HG03097 (cell line): Measurements from ENCODE around the gene C12orf56.

ENCODE experiments used
- ATAC-seq: cut with Tn5 transposase; IDR thresholded peaks from one replicate; pipeline ENCODE4 v1.9.1; 2021; ENCODE audit not compliant: unreplicated experiment, low FRiP score

Gene C12orf56, protein sequence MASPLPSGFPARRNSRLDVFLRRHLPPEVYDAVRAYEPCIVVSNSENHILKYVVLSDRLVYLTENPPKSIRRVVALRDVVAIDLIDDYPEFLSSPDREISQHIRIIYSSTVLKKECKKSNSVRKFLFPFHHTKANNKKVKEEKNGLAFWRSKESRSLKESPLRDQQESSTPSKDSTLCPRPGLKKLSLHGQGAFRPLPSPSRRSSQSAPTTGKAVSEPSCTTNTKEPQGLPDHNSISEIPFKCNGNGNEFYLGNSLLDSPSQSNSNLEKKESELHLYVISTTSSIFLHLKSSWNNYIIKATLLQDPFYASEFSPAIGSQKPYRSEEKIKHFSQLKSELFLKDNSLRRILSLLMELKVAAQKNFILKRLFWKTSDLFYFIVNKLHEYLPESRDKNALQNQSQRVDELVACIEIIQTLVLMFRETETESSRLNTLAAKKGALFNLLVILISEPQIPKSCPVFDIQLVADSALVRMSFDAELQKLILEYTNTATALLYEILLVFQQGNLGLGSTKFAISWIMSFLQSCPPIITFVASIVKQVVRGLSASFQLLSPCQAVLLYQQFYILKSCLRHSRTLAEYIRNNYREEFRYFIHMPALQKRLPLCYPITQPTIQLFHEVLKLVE

GRCh38 chr12:64390275-64390851 lies at the start of gene C12orf56:
C12orf56 (minus strand) TSS chr12:64390758; CDS start chr12:64390565, 193 bp downstream.
- ATAC-seq = no peak

DNA sequence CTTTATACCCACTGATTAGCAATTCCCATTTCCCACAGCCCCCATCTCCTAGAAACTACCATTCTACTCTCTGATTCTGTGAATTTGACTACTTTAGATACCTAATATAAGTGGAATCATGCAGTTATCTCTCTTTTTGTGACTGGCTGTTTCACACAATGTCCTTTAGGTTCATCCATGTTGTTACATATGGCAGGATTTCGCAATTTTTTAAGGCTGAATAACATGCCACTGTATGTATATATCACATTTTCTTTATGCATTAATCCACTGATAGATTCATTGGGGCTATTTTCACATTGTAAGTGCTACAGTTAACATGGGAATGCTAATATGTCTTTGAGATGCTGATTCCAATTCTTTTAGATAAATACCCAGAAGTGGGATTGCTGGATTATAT lies 49.5 kb upstream of the C12orf56 start:
- ATAC-seq = no peak

- no peak for ATAC-seq
Measured at GRCh38 chr12:64433915-64434314, 43.4 kb upstream of the C12orf56 start.

- no peak for ATAC-seq
Measured at GRCh38 chr12:64431791-64432190, 41.2 kb upstream of the C12orf56 start.

DNA sequence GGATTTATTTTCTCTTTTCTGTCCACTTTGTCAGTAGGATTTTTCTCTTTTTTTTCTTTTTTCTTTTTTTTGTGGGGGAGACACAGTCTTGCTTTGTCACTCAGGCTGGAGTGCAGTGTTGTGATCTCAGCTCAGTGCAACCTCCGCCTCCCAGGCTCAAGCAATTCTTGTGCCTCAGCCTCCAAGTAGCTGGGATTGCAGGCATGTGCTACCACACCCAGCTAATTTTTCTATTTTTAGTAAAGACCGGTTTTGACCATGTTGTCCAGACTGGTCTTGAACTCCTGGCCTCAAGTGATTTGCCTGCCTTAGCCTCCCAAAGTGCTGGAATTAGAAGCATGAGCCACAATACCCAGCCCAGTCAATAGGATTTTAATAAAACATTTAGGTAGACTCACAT lies 40.3 kb upstream of the C12orf56 start:
- no peak for ATAC-seq

- no peak for ATAC-seq
Measured at GRCh38 chr12:64428956-64429355, 38.4 kb upstream of the C12orf56 start.

DNA sequence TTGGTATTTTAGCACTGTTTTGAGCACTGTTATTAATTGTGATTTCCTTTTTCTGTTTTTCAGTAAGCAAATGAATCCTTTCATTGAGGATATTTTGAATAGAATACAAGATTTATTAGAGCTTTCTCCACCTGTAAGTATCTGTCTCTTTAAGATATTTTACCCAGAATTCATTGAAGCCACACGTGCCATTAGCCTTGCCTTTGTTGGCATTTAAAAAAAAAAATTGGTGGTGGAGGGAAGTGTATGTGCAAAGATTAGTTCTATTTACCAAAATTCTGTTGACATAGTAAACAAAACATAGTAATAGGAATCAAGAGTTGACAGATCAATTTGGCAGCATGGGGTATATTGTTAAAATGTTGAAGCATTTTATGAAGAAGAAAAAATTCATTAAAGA lies 37.4 kb upstream of the C12orf56 start:
- ATAC-seq = no peak

DNA sequence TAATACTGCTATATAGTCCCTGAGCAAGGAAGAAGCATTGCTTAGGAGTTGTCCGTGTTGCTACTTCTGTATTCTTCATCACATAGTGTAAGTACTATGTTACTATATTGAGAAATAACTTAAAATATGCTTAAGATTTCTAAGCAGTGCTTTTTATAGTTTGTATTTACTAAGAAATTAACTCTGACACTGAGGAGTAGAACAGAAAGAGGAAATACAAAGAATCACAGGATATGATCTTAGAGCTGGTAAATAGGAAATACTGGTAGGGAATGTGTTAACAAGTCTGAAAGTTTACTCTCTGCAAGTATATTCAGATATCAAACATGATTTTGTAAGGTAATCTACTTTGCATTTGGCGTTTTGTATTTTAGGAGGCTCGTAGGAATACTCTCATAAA lies 29.1 kb upstream of the C12orf56 start:
- no peak for ATAC-seq

- ATAC-seq = no peak
Measured at GRCh38 chr12:64418209-64418608, 27.7 kb upstream of the C12orf56 start.

DNA sequence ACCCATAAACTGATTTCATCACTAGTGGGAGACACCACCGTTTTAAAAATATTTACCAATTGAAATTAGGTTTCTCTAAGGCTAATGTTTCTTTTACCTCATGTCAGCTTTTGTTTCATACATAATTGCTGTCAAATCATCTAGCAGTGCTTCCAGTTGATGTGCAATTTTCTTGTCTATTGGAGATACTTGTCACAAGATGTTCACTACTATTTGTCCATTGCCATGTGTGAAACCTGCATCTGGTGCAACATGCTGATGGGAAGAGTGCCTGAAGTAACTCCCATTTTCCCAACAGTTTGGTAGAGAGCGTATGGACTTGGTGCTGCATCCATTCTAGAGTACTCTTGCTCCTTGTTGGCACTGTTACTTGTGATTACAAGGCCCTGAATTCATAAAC lies 23.3 kb upstream of the C12orf56 start:
- no peak for ATAC-seq

DNA sequence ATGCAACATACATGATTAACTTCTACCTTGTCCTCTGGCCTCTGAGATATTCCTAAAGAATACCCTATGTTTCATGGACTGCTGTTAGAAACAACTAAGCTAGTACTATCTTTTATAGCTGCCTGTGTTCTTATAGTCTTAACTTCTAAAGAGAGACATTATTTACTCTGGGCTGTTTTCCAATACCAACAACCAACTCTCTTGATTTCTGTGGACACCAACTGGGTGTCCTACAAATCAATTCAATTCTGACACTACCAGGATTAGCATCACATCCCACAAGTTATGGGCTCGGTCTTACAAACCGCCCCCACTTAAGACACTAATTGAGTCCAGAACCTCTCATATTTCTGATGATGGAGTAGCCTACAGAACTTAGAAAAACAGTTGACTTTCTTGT lies 21.9 kb upstream of the C12orf56 start:
- ATAC-seq = no peak

- no peak for ATAC-seq
Measured at GRCh38 chr12:64411427-64411826, 20.9 kb upstream of the C12orf56 start.

- ATAC-seq = no peak
Measured at GRCh38 chr12:64407342-64408223, 17.0 kb upstream of the C12orf56 start.

GRCh38 chr12:64404470-64405256 lies 14.1 kb upstream of the C12orf56 start:
- ATAC-seq = peak; percentile 33

DNA sequence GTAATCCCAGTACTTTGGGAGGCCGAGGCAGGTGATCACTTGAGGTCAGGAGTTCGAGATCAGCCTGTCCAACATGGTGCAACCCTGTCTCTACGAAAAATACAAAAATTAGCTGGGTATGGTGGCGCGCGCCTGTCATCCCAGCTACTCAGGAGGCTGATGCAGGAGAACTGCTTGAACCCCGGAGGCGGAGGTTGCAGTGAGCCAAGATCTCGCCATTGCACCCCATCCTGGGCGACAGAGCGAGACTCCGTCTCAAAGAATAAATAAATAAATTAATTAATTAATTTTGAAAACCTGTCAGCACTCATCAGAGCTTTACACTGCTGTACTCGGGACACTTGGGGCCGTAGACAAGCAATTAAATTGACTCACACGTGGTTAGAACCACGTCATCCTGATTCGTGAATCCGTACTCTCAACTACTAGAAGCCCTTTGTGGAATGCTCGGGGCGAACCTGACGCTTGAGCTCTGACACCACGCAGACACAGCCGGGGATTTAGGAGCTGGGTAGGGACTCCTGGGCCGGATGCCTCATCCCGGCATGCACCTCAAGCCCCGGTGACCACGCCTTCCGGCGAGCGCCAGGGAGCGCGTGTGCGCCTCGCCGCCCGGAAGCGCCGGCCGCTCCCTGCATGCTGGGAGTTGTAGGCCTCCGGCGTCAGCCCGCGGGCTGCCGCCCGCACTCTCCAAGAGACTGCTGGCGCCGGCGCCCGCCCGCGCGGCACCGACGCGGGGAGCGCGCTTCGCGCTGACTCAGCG lies 13.3 kb upstream of the C12orf56 start, which contains the start of gene XPOT:
Gene XPOT (plus strand): TSS at position 686 of the 763 bp plus-strand sequence. CDS start 5,644 bp downstream, outside the sequence.
- ATAC-seq = peak; percentile 99

DNA sequence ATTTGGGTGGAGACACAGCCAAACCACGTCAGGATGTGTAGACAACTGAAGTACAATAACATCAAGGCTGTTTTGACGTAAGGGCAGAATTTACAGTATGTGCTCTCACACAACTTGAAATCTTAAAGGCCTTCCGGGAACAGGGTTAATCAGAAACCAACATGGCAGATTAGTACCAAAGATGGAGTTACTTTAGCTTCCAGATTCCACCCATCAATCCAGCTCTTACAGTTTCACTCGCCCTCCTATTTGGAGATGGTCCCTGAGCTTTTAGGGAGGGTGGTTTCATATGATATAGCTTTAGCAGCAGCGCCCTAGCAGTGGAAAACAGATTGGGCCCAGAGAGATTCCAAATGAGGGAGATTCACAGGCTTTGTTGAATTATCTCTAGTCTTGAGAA lies 11.6 kb upstream of the C12orf56 start:
- no peak for ATAC-seq

GRCh38 chr12:64400041-64400440 lies 9.5 kb upstream of the C12orf56 start:
- ATAC-seq = no peak

DNA sequence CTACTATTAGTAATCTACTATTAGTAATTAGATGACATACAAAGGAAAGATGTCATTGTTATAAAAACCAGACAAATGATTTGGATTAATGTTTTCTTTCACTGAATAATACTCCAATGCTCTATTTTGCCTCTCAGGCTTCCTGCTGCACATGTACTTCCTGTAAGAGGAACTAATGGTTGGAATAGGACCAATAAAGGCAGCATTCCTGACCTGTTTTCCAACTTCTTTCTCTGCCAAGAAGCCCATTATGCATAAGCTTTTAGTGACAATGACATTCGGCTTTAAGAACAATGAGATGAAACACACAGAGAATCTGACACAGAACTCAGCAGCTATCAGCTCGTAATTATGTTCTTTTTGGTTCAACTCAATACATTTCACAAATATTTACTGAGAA lies 5.2 kb upstream of the C12orf56 start:
- no peak for ATAC-seq

- no peak for ATAC-seq
Measured at GRCh38 chr12:64392221-64392620, 1.7 kb upstream of the C12orf56 start.
